GM23338 (cell line): Measurements from ENCODE around the gene WDSUB1. TPM values are rescaled to one million over a fixed set of nuclear protein-coding genes. Genes with fewer than 3 reads are reported as not detected.
A peak's percentile ranks its signal among the peaks of the same experiment; 100 is the strongest.

Experiments used
- ATAC-seq: fragments of 200-7000 bp; cut with Tn5 transposase; 3 replicates; pipeline ENCODE4 v1.9.1; 2020
- DNase-seq: peaks from one replicate; pipeline ENCODE4 v3.0.0-alpha.2; 2015; ENCODE audit warnings: low spot score
- H2AFZ ChIP-seq: fragments of 200-600 bp; sonication (generic); 2 replicates; pipeline ENCODE4 v1.8.0; 2016; ENCODE audit warnings: antibody characterized with exemption, mild to moderate bottlenecking, moderate library complexity
- H3F3A ChIP-seq: fragments of 200-600 bp; sonication (generic); replicated peaks from 2 replicates; pipeline ENCODE4 v1.8.0; 2017; ENCODE audit warnings: antibody characterized with exemption, mixed run types, low read depth
- H3K27ac ChIP-seq: fragments of 200-600 bp; sonication (generic); 2 replicates; pipeline ENCODE4 v1.6.1; 2016; ENCODE audit warnings: low read depth
- H3K27me3 ChIP-seq: fragments of 200-600 bp; sonication (generic); 2 replicates; pipeline ENCODE4 v1.8.0; 2016; ENCODE audit warnings: mild to moderate bottlenecking, mixed run types, moderate library complexity; ENCODE audit not compliant: insufficient read depth
- H3K36me3 ChIP-seq: fragments of 200-600 bp; sonication (generic); 2 replicates; pipeline ENCODE4 v1.8.0; 2016; ENCODE audit warnings: mild to moderate bottlenecking; ENCODE audit not compliant: insufficient read depth
- H3K4me1 ChIP-seq: fragments of 200-600 bp; sonication (generic); 2 replicates; pipeline ENCODE4 v1.8.0; 2016; ENCODE audit warnings: mild to moderate bottlenecking, moderate library complexity; ENCODE audit not compliant: insufficient read depth
- H3K4me2 ChIP-seq: fragments of 200-600 bp; sonication (generic); 2 replicates; pipeline ENCODE4 v1.7.1; 2017; ENCODE audit warnings: mixed run types
- H3K4me3 ChIP-seq: fragments of 200-600 bp; sonication (generic); 2 replicates; pipeline ENCODE4 v1.6.1; 2016; ENCODE audit warnings: mixed run types
- H3K79me2 ChIP-seq: fragments of 200-600 bp; sonication (generic); replicated peaks from 2 replicates; pipeline ENCODE4 v1.8.0; 2017; ENCODE audit warnings: mild to moderate bottlenecking; ENCODE audit not compliant: insufficient read depth
- H3K9me2 ChIP-seq: fragments of 200-600 bp; sonication (generic); 2 replicates; pipeline ENCODE4 v1.8.0; 2017; ENCODE audit not compliant: insufficient read depth
- H4K20me1 ChIP-seq: fragments of 200-600 bp; sonication (generic); replicated peaks from 2 replicates; pipeline ENCODE4 v1.8.0; 2017; ENCODE audit warnings: mild to moderate bottlenecking; ENCODE audit not compliant: insufficient read depth
- H3K27ac Mint-ChIP-seq: 2 replicates; pipeline ENCODE4 v1.8.0; 2020; ENCODE audit warnings: inconsistent platforms, mild to moderate bottlenecking, moderate library complexity, mixed read lengths
- H3K27me3 Mint-ChIP-seq: 3 replicates; pipeline ENCODE4 v1.8.0; 2022; ENCODE audit warnings: low read depth, mild to moderate bottlenecking, moderate library complexity, mixed read lengths, inconsistent platforms; ENCODE audit not compliant: insufficient read depth, poor library complexity
- H3K36me3 Mint-ChIP-seq: 3 replicates; pipeline ENCODE4 v1.8.0; 2021; ENCODE audit warnings: low read depth, mild to moderate bottlenecking, inconsistent platforms, moderate library complexity, mixed read lengths
- H3K4me1 Mint-ChIP-seq: 3 replicates; pipeline ENCODE4 v1.8.0; 2020; ENCODE audit warnings: mild to moderate bottlenecking, inconsistent platforms, mixed read lengths
- H3K4me3 Mint-ChIP-seq: 3 replicates; pipeline ENCODE4 v1.8.0; 2021; ENCODE audit warnings: moderate library complexity, mild to moderate bottlenecking, inconsistent platforms, mixed read lengths
- H3K9me3 Mint-ChIP-seq: 3 replicates; pipeline ENCODE4 v1.8.0; 2020; ENCODE audit warnings: moderate library complexity, mild to moderate bottlenecking, inconsistent platforms, mixed read lengths
- CREB1 ChIP-seq: fragments of 250-450 bp; sonication (Bioruptor Pico); IDR thresholded peaks from 2 replicates; pipeline ENCODE4 v1.5.0; 2020; ENCODE audit warnings: low read depth, mild to moderate bottlenecking, moderate library complexity
- CTCF ChIP-seq, 2 experiments: fragments of 200-600 bp in 1 of 2; sonication (generic) in 1 of 2; conservative IDR thresholded peaks; 2 replicates each; pipeline versions ENCODE4 v1.5.1 to v1.6.1; 2016 to 2017; ENCODE audit warnings: antibody characterized with exemption in 2 of 2, low read depth in 2 of 2, mild to moderate bottlenecking in 2 of 2, moderate library complexity in 1 of 2
- ETS1 ChIP-seq: IDR thresholded peaks from 2 replicates; pipeline ENCODE4 v1.6.1; 2016; ENCODE audit warnings: antibody characterized with exemption
- EZH2 ChIP-seq: fragments of 200-600 bp; sonication (generic); IDR thresholded peaks from one replicate; pipeline ENCODE4 v1.8.0; 2017; ENCODE audit warnings: antibody characterized with exemption, mild to moderate bottlenecking, low read depth; ENCODE audit not compliant: unreplicated experiment
- EZH2phosphoT487 ChIP-seq: fragments of 200-600 bp; sonication (generic); IDR thresholded peaks from one replicate; pipeline ENCODE4 v1.8.1; 2018; ENCODE audit warnings: antibody characterized with exemption; ENCODE audit not compliant: unreplicated experiment
- JUNB ChIP-seq: IDR thresholded peaks from one replicate; pipeline ENCODE4 v1.6.1; 2016; ENCODE audit warnings: antibody characterized with exemption; ENCODE audit not compliant: unreplicated experiment
- NANOG ChIP-seq: IDR thresholded peaks from 2 replicates; pipeline ENCODE4 v1.6.1; 2016; ENCODE audit warnings: antibody characterized with exemption, borderline replicate concordance
- POLR2AphosphoS5 ChIP-seq: IDR thresholded peaks from 2 replicates; pipeline ENCODE4 v1.6.1; 2016; ENCODE audit warnings: antibody characterized with exemption, low read depth
- REST ChIP-seq: IDR thresholded peaks from one replicate; pipeline ENCODE4 v1.6.1; 2018; ENCODE audit warnings: antibody characterized with exemption; ENCODE audit not compliant: unreplicated experiment
- STAT1 ChIP-seq: IDR thresholded peaks from one replicate; pipeline ENCODE4 v1.6.1; 2016; ENCODE audit warnings: antibody characterized with exemption; ENCODE audit not compliant: unreplicated experiment
- ZNF114 ChIP-seq: fragments of 250-450 bp; sonication (Bioruptor Pico); IDR thresholded peaks from 2 replicates; pipeline ENCODE4 v1.5.0; 2020; ENCODE audit warnings: mild to moderate bottlenecking, moderate library complexity
- ZNF331 ChIP-seq: fragments of 250-450 bp; sonication (Bioruptor Pico); IDR thresholded peaks from 2 replicates; pipeline ENCODE4 v1.5.0; 2020; ENCODE audit warnings: low read depth, mild to moderate bottlenecking, moderate library complexity
- polyA plus RNA-seq: library from polyadenylated mRNA; unstranded; fragments of >200 nt; fragmentation: Nextera tagmentation; extraction: Ambion mirVana; gene quantifications from 2 replicates; pipeline ENCODE4 v1.2.1, GENCODE V29; 2016
- total RNA-seq: library from RNA; depleted of rRNA; stranded (reverse); fragments of >200 nt; shearing (Covaris generic); gene quantifications from 2 replicates; pipeline ENCODE4 v1.2.3, GENCODE V29; 2014

The WDSUB1 gene
- total and polyA plus RNA-seq, 2 experiments from 2014 or later = 9.9 to 12.2 TPM

- H3K36me3 ChIP-seq = no peaks in the 10 kb centered on the region
- no peaks in the 10 kb centered on the region for H3K9me2 ChIP-seq
- no peak overlapping the region for H3K4me3 ChIP-seq
- H3K9me3 Mint-ChIP-seq = no peaks in the 10 kb centered on the region
- no peaks in the 10 kb centered on the region for H3F3A ChIP-seq
- DNase-seq = no peak
- H4K20me1 ChIP-seq = peaks cover under 1% of the 10 kb centered on the region
- H3K27me3 Mint-ChIP-seq = peaks cover 65% of the 10 kb centered on the region
- ATAC-seq = no peak
- H3K27me3 ChIP-seq = peaks cover 78% of the 10 kb centered on the region
- H3K27ac ChIP-seq = no peak overlapping the region
- H3K4me1 Mint-ChIP-seq = peaks cover 24% of the 10 kb centered on the region
- H3K4me1 ChIP-seq = peaks cover 13% of the 10 kb centered on the region
- H3K27ac Mint-ChIP-seq = no peak overlapping the region
- H3K79me2 ChIP-seq = no peaks in the 10 kb centered on the region
- TF ChIP-seq EZH2phosphoT487 = no peak
- no peak for TF ChIP-seq NANOG
- TF ChIP-seq CREB1 (CRISPR knock-in tag) = no peak
- no peak overlapping the region for H3K4me3 Mint-ChIP-seq
- no peak overlapping the region for H2AFZ ChIP-seq
- H3K4me2 ChIP-seq = no peak overlapping the region
- no peaks in the 10 kb centered on the region; the same call in 2 of the 3 replicates for H3K36me3 Mint-ChIP-seq
These were observed 73.2 kb downstream of the WDSUB1 start for GRCh38 chr2:159213296-159213695.

- Histone ChIP-seq H3K79me2 (no peaks in the 10 kb centered on the region), H3K27me3 (peaks cover 81% of the 10 kb centered on the region), H4K20me1 (peaks cover 3% of the 10 kb centered on the region), H3K4me2 (peak overlapping the region; percentile 54), H2AFZ (no peak overlapping the region), H3K9me2 (no peaks in the 10 kb centered on the region), H3F3A (no peaks in the 10 kb centered on the region), H3K4me3 (peak overlapping the region; percentile 20; the same call in 1 of the 2 replicates), H3K36me3 (no peaks in the 10 kb centered on the region), H3K27ac (no peak overlapping the region; the same call in 1 of the 2 replicates), H3K4me1 (peaks cover 13% of the 10 kb centered on the region)
- Mint-ChIP-seq H3K4me1 (peaks cover 24% of the 10 kb centered on the region), H3K4me3 (peak overlapping the region; percentile 48), H3K27me3 (peaks cover 65% of the 10 kb centered on the region), H3K36me3 (no peaks in the 10 kb centered on the region; the same call in 2 of the 3 replicates), H3K9me3 (no peaks in the 10 kb centered on the region), H3K27ac (peak overlapping the region; percentile 57; the same call in 1 of the 2 replicates)
- DNase-seq (peak; percentile 86), ATAC-seq (peak; percentile 93)
- TF ChIP-seq ETS1 (no peak), NANOG (peak; percentile 83), EZH2phosphoT487 (no peak), EZH2 (no peak), CTCF (conservative IDR thresholded peaks at IDR 0.05; ENCODE audit: low read depth in 2 of 2) (peak in 1 of 2 experiments; percentile 14; a peak in 2 of 4 replicates), REST (no peak), CREB1 (CRISPR knock-in tag) (peak; percentile 25; the same call in 1 of the 2 replicates), POLR2AphosphoS5 (0 out of 2 replicates have a peak, but pooled peaks have one; percentile 35), ZNF331 (CRISPR knock-in tag) (no peak), STAT1 (no peak), ZNF114 (CRISPR knock-in tag) (no peak), JUNB (no peak)
These were observed 74.8 kb downstream of the WDSUB1 start for GRCh38 chr2:159211447-159212396.
